GM12872 (cell line): ENCODE results near the gene STAT5B.

Experiments
- TF ChIP-seq, protein P1 (sequence below): IDR thresholded peaks from 3 replicates; pipeline ENCODE4 v1.5.1; 2011; ENCODE audit warnings: low read depth, mild to moderate bottlenecking, low read length, moderate library complexity; ENCODE audit not compliant: insufficient read depth

STAT5B gene

GRCh38 chr17:42163696-42164407, 112.3 kb downstream of the STAT5B start:
- TF ChIP-seq, protein P1, sequence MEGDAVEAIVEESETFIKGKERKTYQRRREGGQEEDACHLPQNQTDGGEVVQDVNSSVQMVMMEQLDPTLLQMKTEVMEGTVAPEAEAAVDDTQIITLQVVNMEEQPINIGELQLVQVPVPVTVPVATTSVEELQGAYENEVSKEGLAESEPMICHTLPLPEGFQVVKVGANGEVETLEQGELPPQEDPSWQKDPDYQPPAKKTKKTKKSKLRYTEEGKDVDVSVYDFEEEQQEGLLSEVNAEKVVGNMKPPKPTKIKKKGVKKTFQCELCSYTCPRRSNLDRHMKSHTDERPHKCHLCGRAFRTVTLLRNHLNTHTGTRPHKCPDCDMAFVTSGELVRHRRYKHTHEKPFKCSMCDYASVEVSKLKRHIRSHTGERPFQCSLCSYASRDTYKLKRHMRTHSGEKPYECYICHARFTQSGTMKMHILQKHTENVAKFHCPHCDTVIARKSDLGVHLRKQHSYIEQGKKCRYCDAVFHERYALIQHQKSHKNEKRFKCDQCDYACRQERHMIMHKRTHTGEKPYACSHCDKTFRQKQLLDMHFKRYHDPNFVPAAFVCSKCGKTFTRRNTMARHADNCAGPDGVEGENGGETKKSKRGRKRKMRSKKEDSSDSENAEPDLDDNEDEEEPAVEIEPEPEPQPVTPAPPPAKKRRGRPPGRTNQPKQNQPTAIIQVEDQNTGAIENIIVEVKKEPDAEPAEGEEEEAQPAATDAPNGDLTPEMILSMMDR = no peak

DNA sequence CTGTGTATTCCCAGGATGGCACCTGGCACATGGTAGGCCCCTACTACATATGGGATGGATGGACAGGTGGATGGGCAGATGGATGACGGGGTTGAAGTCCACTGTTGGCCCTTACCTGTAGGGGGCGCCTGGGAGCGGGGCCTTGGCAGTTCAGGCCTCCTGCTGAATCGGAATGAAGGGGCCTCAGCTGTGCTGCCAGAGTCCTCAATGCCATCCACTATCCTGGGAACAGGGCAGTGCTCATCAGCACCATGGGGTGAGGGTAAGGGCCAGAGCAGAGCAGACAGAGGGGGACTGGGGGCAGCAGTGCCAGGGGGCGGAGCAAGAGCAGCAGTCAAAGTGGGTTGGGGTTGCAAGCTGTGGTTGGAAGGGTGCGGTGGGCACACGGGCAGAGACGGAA, 113.1 kb downstream of the STAT5B start:
- TF ChIP-seq, protein P1 = peak; percentile 81

- TF ChIP-seq, protein P1 = no peak
Measured at GRCh38 chr17:42160531-42160910, 115.7 kb downstream of the STAT5B start.

DNA sequence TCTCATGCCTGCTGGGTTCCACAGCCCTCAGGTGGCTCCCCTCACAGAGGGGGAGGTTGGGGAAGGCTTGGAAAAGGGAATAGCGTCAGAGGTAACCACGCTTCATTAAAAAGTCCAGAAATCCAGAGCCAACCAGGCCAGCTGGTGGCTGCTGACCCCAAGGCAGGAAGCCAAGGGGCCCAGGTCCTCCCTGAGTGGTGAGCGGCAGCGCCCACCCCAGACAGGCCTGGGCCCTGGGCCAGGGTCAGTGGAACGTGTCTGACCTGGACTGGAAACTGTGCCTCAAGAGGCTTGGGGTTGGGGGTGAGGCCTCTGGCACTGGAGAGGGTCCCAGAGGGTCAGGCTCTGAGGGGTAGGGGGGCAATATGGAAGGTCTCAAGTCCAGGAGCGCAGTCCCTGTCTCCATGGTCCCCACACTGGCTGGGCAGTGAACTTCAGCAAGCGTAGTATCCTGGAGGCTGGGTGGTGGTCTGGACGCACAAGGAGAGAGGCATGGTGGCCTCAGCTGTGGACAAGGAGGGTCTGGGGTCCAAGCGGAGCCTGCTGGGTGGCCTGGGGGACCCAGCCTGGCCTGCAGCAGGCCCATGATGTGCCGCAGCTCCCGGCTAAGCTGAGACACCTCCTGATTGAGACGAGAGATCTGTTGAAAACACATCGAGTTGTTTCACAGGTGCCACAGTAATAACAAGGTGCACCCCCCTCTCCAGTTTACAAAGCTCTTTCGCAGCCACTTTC, 116.2 kb downstream of the STAT5B start:
- TF ChIP-seq, protein P1 = no peak

DNA sequence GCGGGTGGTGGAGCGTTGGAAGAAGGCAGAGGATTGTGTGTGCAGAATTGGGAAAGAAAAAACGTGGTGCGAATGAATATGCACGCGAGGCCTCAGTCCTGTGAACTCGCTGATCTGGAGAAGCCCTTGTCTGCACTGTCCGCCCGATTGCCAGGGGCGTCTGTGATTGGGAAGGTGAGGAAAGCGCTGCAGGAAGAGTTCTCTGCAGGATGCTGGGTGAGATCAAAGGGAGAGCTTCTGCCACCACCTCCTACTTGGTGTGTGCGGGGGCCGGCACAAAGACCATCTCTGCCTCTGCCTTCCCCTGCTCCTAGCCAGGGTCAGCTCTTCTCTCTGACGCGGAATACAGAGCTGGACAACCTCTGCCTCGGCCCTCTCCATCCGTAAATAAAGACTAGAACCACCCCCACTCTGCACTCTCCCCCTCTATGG, 120.6 kb downstream of the STAT5B start:
- TF ChIP-seq, protein P1 = no peak

DNA sequence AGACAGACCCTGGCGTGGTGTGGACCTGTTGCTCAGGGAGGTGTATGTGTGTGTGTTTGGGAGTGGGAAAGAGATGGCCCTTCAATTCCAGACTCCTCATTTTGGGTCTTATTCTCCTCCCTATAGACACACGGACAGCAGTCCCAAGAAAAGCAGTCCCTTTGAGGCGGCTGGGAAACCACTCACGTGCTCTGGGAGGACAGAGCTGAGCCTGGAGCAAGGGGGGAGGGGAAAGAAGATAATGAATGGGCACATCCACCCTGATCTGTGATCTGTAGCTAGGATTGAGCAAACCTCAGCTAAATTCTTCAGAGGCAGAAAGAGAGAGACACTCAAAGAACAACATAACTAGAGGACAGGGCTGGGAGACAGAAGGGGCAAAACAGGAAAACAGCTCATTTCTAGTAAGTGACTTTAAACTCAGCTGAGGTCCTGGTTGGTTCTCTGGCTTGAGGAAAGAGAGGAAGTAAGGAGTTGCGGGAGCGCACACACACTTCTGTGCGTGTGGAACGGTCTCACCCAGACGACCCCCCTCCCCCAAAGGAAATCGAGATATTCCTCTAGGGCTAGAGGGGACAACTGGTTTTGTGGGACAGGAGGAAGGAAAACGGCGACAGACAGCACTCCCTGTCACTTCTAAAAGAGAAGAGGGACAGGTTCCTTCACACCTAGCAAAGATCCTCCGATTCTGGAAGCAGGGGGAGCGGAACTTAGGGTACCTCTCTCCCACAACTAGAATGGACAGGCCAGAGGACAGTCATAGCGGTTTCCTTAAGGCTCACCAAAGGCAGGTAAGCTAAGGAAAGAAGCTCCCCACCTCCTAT, 122.1 kb downstream of the STAT5B start:
- TF ChIP-seq, protein P1 = no peak
